K562 (cell line): Measurements from ENCODE around the gene ANKRD61. TPM values are rescaled to one million over a fixed set of nuclear protein-coding genes. Genes with fewer than 3 reads are reported as not detected.

Source experiments
- HCFC1 ChIP-seq: IDR thresholded peaks from 2 replicates; pipeline ENCODE4 v1.6.1; 2012; ENCODE audit warnings: low read depth, low read length, improper control_type of control experiment
- HMG20B ChIP-seq: fragments of 250-450 bp; sonication (Bioruptor Pico); IDR thresholded peaks from 2 replicates; pipeline ENCODE4 v1.5.0; 2021; ENCODE audit warnings: mild to moderate bottlenecking
- MBD2 ChIP-seq: sonication (generic); IDR thresholded peaks from 2 replicates; pipeline ENCODE4 v1.6.1; 2016; ENCODE audit warnings: low read depth, borderline replicate concordance
- MYNN ChIP-seq, 2 experiments: sonication (generic); formaldehyde crosslinking in 1 of 2; IDR thresholded peaks; 2 replicates each; pipeline versions ENCODE4 v1.5.0 to v1.6.1; 2016 to 2020; ENCODE audit warnings: antibody characterized with exemption in 1 of 2, missing genetic modification reagents in 1 of 2
- NCOR1 ChIP-seq: fragments of 450-650 bp; IDR thresholded peaks from 2 replicates; pipeline ENCODE4 v1.6.1; 2016; ENCODE audit warnings: mild to moderate bottlenecking, moderate library complexity
- POLR3A ChIP-seq: IDR thresholded peaks from 2 replicates; pipeline ENCODE4 v1.6.1; 2011; ENCODE audit warnings: borderline replicate concordance, mild to moderate bottlenecking, moderate library complexity; ENCODE audit not compliant: insufficient read length, insufficient read depth; ENCODE audit errors: extremely low read depth
- PRPF4 ChIP-seq: fragments of 200-400 bp; formaldehyde crosslinking; IDR thresholded peaks from one replicate; pipeline ENCODE4 v1.6.1; 2017; ENCODE audit warnings: low read length, low read depth, mild to moderate bottlenecking; ENCODE audit not compliant: insufficient read depth, poor library complexity, severe bottlenecking
- RNF2 ChIP-seq: sonication (generic); IDR thresholded peaks from 2 replicates; pipeline ENCODE4 v1.6.1; 2016
- SMARCB1 ChIP-seq: IDR thresholded peaks from 2 replicates; pipeline ENCODE4 v1.6.1; 2011; ENCODE audit warnings: improper control_type of control experiment, low read depth; ENCODE audit not compliant: insufficient read length
- SUPT5H ChIP-seq: fragments of 450-650 bp; IDR thresholded peaks from 2 replicates; pipeline ENCODE4 v1.6.1; 2016
- TOE1 ChIP-seq, 2 experiments: fragments of 450-650 bp in 1 of 2; sonication (generic) in 1 of 2; formaldehyde crosslinking in 1 of 2; IDR thresholded peaks; 2 replicates each; pipeline versions ENCODE4 v1.7.1 to v1.8.0; 2016 to 2022; ENCODE audit warnings: borderline replicate concordance in 2 of 2, mild to moderate bottlenecking in 2 of 2, antibody characterized with exemption in 1 of 2, inconsistent platforms in 1 of 2, low read depth in 1 of 2, missing genetic modification reagents in 1 of 2, moderate library complexity in 1 of 2
- TRIM24 ChIP-seq, 2 experiments: fragments of 450-650 bp; IDR thresholded peaks; 2 replicates each; pipeline ENCODE4 v1.6.1; 2016
- ZNF121 ChIP-seq: sonication (generic); formaldehyde crosslinking; conservative IDR thresholded peaks from 2 replicates; pipeline ENCODE4 v1.8.0; 2022; ENCODE audit warnings: missing genetic modification reagents
- ZNF431 ChIP-seq: sonication (generic); formaldehyde crosslinking; IDR thresholded peaks from 2 replicates; pipeline ENCODE4 v1.8.0; 2022; ENCODE audit warnings: mild to moderate bottlenecking, missing genetic modification reagents
- ZNF644 ChIP-seq: fragments of 200-800 bp; sonication (Bioruptor generic); IDR thresholded peaks from 2 replicates; pipeline ENCODE4 v1.6.1; 2016; ENCODE audit warnings: low read depth, missing genetic modification characterization, missing compliant biosample characterization
- polyA plus RNA-seq, 8 experiments: library from polyadenylated mRNA; depleted of rRNA in 4 of 8; stranded (reverse) in 5 of 8; unstranded in 3 of 8; fragments of >200 nt; fragmentation: Nextera tagmentation in 2 of 8; fragmentation: Illumina TruSeq in 1 of 8; extraction: Ambion mirVana in 2 of 8; extraction: Trizol in 1 of 8; gene quantifications; 2 replicates each; pipeline versions ENCODE4 v1.2.1 to v1.2.3, GENCODE V29; 2011 to 2014; ENCODE audit warnings: inconsistent platforms in 1 of 8, missing spikeins in 1 of 8
- total RNA-seq, 7 experiments: library from RNA; depleted of rRNA in 6 of 7; stranded (reverse); fragments of >200 nt in 6 of 7; fragmentation: Illumina TruSeq in 2 of 7; extraction: Trizol in 2 of 7; gene quantifications; 2 replicates each; pipeline versions ENCODE4 v1.2.1 to v1.2.3, GENCODE V29; 2011 to 2021; ENCODE audit warnings: low replicate concordance in 1 of 7
- TF ChIP-seq, protein P1 (sequence below), 2 experiments: fragments of 150-350 bp in 1 of 2; IDR thresholded peaks; 2 replicates each; pipeline ENCODE4 v1.6.1; 2012 to 2016; ENCODE audit warnings: low read depth in 2 of 2, low read length in 2 of 2, mild to moderate bottlenecking in 1 of 2, moderate library complexity in 1 of 2
- TF ChIP-seq, protein P2 (sequence below): fragments of 450-650 bp; IDR thresholded peaks from 2 replicates; pipeline ENCODE4 v1.6.1; 2016; ENCODE audit warnings: missing biosample characterization, missing genetic modification characterization
- TF ChIP-seq, protein P3 (sequence below): fragments of 250-450 bp; sonication (Bioruptor Pico); IDR thresholded peaks from 2 replicates; pipeline ENCODE4 v1.5.0; 2021; ENCODE audit warnings: mild to moderate bottlenecking, borderline replicate concordance
- TF ChIP-seq, protein P4 (sequence below): sonication (generic); formaldehyde crosslinking; IDR thresholded peaks from 2 replicates; pipeline ENCODE4 v1.9.0; 2022; ENCODE audit warnings: mild to moderate bottlenecking, missing genetic modification reagents

Gene ANKRD61
- total and polyA plus RNA-seq, 9 of the 15 experiments (the other 6 are each of a cell fraction or from before 2014, with no cell fraction given), result 0.08 to 0.11 (median 0.09) TPM; not detected in 5

DNA sequence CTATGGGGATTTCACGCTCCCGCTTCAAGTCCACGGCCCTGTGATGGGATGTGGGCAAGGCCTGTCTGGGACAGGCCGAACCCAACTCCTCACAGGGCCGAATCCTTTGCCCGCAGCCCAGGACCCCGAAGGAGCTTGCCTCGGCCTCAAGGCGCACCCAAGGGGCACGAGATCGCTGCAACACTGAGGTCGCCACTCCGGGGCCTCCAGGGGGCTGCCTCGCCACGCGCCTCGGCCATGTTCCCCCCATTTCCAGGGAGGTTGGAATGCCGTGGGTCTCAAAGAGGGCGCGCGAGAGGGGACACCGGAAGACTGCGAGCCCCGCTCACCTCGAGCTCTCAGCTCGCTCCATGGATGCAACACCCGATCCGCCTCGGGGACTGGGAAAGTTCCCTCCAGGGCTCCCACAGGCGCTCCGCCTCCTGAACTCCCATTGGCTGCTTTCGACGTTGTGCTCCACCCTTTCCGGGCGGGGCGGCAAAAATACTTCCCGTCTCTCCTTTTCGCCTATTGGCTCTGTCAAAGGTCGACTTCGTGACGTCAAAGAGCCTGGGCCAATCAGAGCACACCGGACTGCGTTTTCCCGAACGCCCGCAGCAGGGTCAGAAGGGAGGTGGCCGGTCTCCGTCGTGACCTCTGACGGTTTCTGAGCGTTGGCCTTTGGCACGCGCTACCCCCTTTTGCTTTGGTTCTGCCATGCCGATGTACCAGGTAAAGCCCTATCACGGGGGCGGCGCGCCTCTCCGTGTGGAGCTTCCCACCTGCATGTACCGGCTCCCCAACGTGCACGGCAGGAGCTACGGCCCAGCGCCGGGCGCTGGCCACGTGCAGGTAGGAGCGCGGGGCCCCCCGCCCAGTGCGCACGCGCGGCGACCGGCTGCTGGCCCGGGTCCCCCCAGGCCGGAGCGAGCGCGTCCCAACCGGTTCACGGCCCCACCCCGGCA lies 22.2 kb upstream of the ANKRD61 start, which contains the start of the genes AIMP2 and PMS2 (continued):
- TF ChIP-seq, protein P1, sequence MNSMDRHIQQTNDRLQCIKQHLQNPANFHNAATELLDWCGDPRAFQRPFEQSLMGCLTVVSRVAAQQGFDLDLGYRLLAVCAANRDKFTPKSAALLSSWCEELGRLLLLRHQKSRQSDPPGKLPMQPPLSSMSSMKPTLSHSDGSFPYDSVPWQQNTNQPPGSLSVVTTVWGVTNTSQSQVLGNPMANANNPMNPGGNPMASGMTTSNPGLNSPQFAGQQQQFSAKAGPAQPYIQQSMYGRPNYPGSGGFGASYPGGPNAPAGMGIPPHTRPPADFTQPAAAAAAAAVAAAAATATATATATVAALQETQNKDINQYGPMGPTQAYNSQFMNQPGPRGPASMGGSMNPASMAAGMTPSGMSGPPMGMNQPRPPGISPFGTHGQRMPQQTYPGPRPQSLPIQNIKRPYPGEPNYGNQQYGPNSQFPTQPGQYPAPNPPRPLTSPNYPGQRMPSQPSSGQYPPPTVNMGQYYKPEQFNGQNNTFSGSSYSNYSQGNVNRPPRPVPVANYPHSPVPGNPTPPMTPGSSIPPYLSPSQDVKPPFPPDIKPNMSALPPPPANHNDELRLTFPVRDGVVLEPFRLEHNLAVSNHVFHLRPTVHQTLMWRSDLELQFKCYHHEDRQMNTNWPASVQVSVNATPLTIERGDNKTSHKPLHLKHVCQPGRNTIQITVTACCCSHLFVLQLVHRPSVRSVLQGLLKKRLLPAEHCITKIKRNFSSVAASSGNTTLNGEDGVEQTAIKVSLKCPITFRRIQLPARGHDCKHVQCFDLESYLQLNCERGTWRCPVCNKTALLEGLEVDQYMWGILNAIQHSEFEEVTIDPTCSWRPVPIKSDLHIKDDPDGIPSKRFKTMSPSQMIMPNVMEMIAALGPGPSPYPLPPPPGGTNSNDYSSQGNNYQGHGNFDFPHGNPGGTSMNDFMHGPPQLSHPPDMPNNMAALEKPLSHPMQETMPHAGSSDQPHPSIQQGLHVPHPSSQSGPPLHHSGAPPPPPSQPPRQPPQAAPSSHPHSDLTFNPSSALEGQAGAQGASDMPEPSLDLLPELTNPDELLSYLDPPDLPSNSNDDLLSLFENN (IDR thresholded peaks at IDR 0.05; ENCODE audit: low read depth in 2 of 2, low read length in 2 of 2), result no peak
- no peak for TF ChIP-seq ZNF121 (CRISPR knock-in tag)
- TF ChIP-seq TRIM24 (IDR thresholded peaks at IDR 0.05), result peak in 1 of 2 experiments; percentile 48; a peak in 1 of 4 replicates
- no peak for TF ChIP-seq PRPF4
- TF ChIP-seq HMG20B (CRISPR knock-in tag), result no peak
- no peak for TF ChIP-seq SMARCB1
- TF ChIP-seq POLR3A, result no peak
- peak; percentile 61; the same call in 1 of the 2 replicates for TF ChIP-seq TOE1 (IDR thresholded peaks at IDR 0.05; ENCODE audit: borderline replicate concordance)
- TF ChIP-seq TOE1 (CRISPR knock-in tag; IDR thresholded peaks at IDR 0.05; ENCODE audit: borderline replicate concordance, low read depth), result peak; percentile 86
- TF ChIP-seq, protein P2, sequence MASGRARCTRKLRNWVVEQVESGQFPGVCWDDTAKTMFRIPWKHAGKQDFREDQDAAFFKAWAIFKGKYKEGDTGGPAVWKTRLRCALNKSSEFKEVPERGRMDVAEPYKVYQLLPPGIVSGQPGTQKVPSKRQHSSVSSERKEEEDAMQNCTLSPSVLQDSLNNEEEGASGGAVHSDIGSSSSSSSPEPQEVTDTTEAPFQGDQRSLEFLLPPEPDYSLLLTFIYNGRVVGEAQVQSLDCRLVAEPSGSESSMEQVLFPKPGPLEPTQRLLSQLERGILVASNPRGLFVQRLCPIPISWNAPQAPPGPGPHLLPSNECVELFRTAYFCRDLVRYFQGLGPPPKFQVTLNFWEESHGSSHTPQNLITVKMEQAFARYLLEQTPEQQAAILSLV, result no peak
- TF ChIP-seq, protein P3, sequence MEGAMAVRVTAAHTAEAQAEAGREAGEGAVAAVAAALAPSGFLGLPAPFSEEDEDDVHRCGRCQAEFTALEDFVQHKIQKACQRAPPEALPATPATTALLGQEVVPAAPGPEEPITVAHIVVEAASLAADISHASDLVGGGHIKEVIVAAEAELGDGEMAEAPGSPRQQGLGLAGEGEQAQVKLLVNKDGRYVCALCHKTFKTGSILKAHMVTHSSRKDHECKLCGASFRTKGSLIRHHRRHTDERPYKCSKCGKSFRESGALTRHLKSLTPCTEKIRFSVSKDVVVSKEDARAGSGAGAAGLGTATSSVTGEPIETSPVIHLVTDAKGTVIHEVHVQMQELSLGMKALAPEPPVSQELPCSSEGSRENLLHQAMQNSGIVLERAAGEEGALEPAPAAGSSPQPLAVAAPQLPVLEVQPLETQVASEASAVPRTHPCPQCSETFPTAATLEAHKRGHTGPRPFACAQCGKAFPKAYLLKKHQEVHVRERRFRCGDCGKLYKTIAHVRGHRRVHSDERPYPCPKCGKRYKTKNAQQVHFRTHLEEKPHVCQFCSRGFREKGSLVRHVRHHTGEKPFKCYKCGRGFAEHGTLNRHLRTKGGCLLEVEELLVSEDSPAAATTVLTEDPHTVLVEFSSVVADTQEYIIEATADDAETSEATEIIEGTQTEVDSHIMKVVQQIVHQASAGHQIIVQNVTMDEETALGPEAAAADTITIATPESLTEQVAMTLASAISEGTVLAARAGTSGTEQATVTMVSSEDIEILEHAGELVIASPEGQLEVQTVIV (CRISPR knock-in tag), result no peak
- TF ChIP-seq SUPT5H, result peak; percentile 93
- TF ChIP-seq MYNN (IDR thresholded peaks at IDR 0.05), result no peak
- TF ChIP-seq MYNN (CRISPR knock-in tag; IDR thresholded peaks at IDR 0.05), result no peak
- TF ChIP-seq RNF2, result peak; percentile 85
- peak; percentile 86 for TF ChIP-seq MBD2
- TF ChIP-seq, protein P4, sequence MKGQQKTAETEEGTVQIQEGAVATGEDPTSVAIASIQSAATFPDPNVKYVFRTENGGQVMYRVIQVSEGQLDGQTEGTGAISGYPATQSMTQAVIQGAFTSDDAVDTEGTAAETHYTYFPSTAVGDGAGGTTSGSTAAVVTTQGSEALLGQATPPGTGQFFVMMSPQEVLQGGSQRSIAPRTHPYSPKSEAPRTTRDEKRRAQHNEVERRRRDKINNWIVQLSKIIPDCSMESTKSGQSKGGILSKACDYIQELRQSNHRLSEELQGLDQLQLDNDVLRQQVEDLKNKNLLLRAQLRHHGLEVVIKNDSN (CRISPR knock-in tag), result peak; percentile 82
- peak; percentile 78 for TF ChIP-seq ZNF644 (tag)
- peak; percentile 88 for TF ChIP-seq ZNF431 (CRISPR knock-in tag)
- 0 out of 2 replicates have a peak, but pooled peaks have one; percentile 21 for TF ChIP-seq NCOR1
- peak; percentile 16; the same call in 1 of the 2 replicates for TF ChIP-seq HCFC1
